NCI-H2029 treated with DMSO at 0.1 percent for 48 hours (cell line): ENCODE results near the gene FBXO31.

ENCODE experiments used
- DNase-seq: peaks from one replicate; lab custom pipeline; 2025; lab: John Stamatoyannopoulos, UW

FBXO31 gene

GRCh38 chr16:87383505-87384161, at the start of gene FBXO31:
TSS of gene FBXO31 (minus strand) at chr16:87383776. CDS start at chr16:87383744, 32 bp downstream.
- no peak for DNase-seq

- DNase-seq: no peak
These were observed 48.8 kb upstream of the FBXO31 start for GRCh38 chr16:87432330-87432915.

GRCh38 chr16:87431926-87432325, 48.4 kb upstream of the FBXO31 start:
- no peak for DNase-seq

- no peak for DNase-seq
These were observed 43.0 kb upstream of the FBXO31 start for GRCh38 chr16:87426423-87427215.

GRCh38 chr16:87425941-87426340, 42.4 kb upstream of the FBXO31 start:
- no peak for DNase-seq

- DNase-seq: no peak
These were observed 40.7 kb upstream of the FBXO31 start for GRCh38 chr16:87424266-87424665.

- no peak for DNase-seq
These were observed 39.9 kb upstream of the FBXO31 start for GRCh38 chr16:87423429-87423828.

GRCh38 chr16:87422106-87422505, 38.5 kb upstream of the FBXO31 start:
- DNase-seq: no peak

- DNase-seq: no peak
These were observed 37.7 kb upstream of the FBXO31 start for GRCh38 chr16:87421003-87421912.

- DNase-seq: no peak
These were observed 36.7 kb upstream of the FBXO31 start for GRCh38 chr16:87420026-87421002.

GRCh38 chr16:87418644-87419043, 35.1 kb upstream of the FBXO31 start:
- no peak for DNase-seq

GRCh38 chr16:87418216-87418615, 34.6 kb upstream of the FBXO31 start:
- no peak for DNase-seq

- DNase-seq: no peak
These were observed 33.9 kb upstream of the FBXO31 start for GRCh38 chr16:87417528-87417910.

GRCh38 chr16:87416826-87417527, 33.4 kb upstream of the FBXO31 start:
- DNase-seq: no peak

GRCh38 chr16:87415441-87415840, 31.9 kb upstream of the FBXO31 start:
- DNase-seq: no peak

GRCh38 chr16:87414251-87414680, 30.7 kb upstream of the FBXO31 start:
- no peak for DNase-seq

GRCh38 chr16:87412996-87413421, 29.4 kb upstream of the FBXO31 start:
- no peak for DNase-seq

- DNase-seq: no peak
These were observed 28.9 kb upstream of the FBXO31 start for GRCh38 chr16:87412371-87412995.

GRCh38 chr16:87411375-87412271, 28.0 kb upstream of the FBXO31 start:
- DNase-seq: no peak
